Neural crest cell (in vitro differentiated cells): Measurements from ENCODE around the gene AGBL5. TPM values are rescaled to one million over a fixed set of nuclear protein-coding genes. Genes with fewer than 3 reads are reported as not detected.

ENCODE experiments used
- DNase-seq: peaks from one replicate; pipeline ENCODE4 v3.0.0; 2021; ENCODE audit warnings: low read depth, mixed read lengths, low spot score
- H3K27ac Mint-ChIP-seq: one replicate; pipeline ENCODE4 v1.8.0; 2021; ENCODE audit warnings: mild to moderate bottlenecking, mixed read lengths; ENCODE audit not compliant: unreplicated experiment
- H3K27me3 Mint-ChIP-seq: 2 replicates; pipeline ENCODE4 v1.8.0; 2021; ENCODE audit warnings: low read depth, mild to moderate bottlenecking, mixed read lengths
- H3K36me3 Mint-ChIP-seq: 2 replicates; pipeline ENCODE4 v1.8.0; 2021; ENCODE audit warnings: low read depth, mild to moderate bottlenecking, mixed read lengths
- H3K4me1 Mint-ChIP-seq: 2 replicates; pipeline ENCODE4 v1.8.0; 2021; ENCODE audit warnings: mixed read lengths
- H3K4me3 Mint-ChIP-seq: one replicate; pipeline ENCODE4 v1.8.0; 2021; ENCODE audit warnings: mild to moderate bottlenecking, mixed read lengths
- H3K9me3 Mint-ChIP-seq: 2 replicates; pipeline ENCODE4 v1.8.0; 2021; ENCODE audit warnings: mixed read lengths
- total RNA-seq: library from RNA; stranded (reverse); gene quantifications from 2 replicates; pipeline ENCODE4 v1.2.1, GENCODE V29; 2021
- TF ChIP-seq, protein P1 (sequence below): fragments of 200-600 bp; sonication (generic); conservative IDR thresholded peaks from 2 replicates; pipeline ENCODE4 v1.5.0; 2021; ENCODE audit warnings: antibody characterized with exemption, mild to moderate bottlenecking

Gene AGBL5
- total RNA-seq, 1 donor from 2014 or later = 67.2 TPM

DNA sequence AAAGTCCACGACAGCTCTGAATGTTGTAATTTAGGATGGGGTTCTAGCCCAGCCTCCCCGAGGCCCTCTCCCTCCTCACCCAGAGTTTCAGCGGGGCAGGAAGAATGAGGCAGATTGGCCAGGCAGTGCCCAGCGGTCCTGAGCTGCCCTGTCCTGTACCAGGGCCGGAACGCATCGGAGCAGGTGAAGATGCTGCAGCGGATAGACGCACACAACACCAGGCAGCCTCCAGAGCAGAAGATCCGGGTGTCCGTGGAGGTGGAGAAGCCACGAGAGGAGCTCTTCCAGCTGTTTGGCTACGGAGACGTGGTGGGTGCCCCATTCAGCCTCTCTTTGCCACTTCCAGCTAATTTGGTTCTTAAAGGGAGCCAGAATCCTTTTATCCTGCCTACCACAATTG, 45.9 kb downstream of the AGBL5 start:
- Mint-ChIP-seq H3K27me3 (no peaks in the 10 kb centered on the region), H3K27ac (no peak overlapping the region), H3K36me3 (no peaks in the 10 kb centered on the region), H3K4me1 (peaks cover 11% of the 10 kb centered on the region), H3K9me3 (no peaks in the 10 kb centered on the region), H3K4me3 (no peak overlapping the region)
- TF ChIP-seq, protein P1, sequence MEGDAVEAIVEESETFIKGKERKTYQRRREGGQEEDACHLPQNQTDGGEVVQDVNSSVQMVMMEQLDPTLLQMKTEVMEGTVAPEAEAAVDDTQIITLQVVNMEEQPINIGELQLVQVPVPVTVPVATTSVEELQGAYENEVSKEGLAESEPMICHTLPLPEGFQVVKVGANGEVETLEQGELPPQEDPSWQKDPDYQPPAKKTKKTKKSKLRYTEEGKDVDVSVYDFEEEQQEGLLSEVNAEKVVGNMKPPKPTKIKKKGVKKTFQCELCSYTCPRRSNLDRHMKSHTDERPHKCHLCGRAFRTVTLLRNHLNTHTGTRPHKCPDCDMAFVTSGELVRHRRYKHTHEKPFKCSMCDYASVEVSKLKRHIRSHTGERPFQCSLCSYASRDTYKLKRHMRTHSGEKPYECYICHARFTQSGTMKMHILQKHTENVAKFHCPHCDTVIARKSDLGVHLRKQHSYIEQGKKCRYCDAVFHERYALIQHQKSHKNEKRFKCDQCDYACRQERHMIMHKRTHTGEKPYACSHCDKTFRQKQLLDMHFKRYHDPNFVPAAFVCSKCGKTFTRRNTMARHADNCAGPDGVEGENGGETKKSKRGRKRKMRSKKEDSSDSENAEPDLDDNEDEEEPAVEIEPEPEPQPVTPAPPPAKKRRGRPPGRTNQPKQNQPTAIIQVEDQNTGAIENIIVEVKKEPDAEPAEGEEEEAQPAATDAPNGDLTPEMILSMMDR = no peak
- DNase-seq = no peak

DNA sequence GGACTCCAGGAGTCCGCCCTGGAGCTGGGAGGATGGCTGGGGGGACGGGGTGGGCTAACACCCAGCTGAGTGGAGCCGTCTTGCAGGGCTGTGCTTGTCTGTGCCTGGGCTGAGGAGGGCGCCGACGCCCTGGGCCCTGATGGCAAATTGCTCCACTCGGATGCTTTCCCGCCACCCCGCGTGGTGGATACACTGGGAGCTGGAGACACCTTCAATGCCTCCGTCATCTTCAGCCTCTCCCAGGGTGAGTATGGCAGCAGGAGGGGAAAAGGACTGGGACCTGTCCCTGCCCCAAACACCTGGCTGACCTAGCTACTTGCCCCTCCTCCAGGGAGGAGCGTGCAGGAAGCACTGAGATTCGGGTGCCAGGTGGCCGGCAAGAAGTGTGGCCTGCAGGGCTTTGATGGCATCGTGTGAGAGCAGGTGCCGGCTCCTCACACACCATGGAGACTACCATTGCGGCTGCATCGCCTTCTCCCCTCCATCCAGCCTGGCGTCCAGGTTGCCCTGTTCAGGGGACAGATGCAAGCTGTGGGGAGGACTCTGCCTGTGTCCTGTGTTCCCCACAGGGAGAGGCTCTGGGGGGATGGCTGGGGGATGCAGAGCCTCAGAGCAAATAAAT, 48.0 kb downstream of the AGBL5 start:
- Mint-ChIP-seq H3K4me3 (no peak overlapping the region), H3K36me3 (no peaks in the 10 kb centered on the region), H3K27ac (no peak overlapping the region), H3K27me3 (no peaks in the 10 kb centered on the region), H3K9me3 (no peaks in the 10 kb centered on the region), H3K4me1 (peaks cover 11% of the 10 kb centered on the region)
- DNase-seq = no peak
- TF ChIP-seq, protein P1 = no peak

DNA sequence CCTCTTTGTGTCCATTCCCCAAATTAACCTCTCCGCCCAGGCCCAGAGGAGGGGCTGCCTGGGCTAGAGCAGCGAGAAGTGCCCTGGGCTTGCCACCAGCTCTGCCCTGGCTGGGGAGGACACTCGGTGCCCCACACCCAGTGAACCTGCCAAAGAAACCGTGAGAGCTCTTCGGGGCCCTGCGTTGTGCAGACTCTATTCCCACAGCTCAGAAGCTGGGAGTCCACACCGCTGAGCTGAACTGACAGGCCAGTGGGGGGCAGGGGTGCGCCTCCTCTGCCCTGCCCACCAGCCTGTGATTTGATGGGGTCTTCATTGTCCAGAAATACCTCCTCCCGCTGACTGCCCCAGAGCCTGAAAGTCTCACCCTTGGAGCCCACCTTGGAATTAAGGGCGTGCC, 48.6 kb downstream of the AGBL5 start:
- Mint-ChIP-seq H3K9me3 (no peaks in the 10 kb centered on the region), H3K27ac (no peak overlapping the region), H3K4me1 (peaks cover 11% of the 10 kb centered on the region), H3K36me3 (no peaks in the 10 kb centered on the region), H3K27me3 (no peaks in the 10 kb centered on the region), H3K4me3 (no peak overlapping the region)
- TF ChIP-seq, protein P1 = no peak
- no peak for DNase-seq

DNA sequence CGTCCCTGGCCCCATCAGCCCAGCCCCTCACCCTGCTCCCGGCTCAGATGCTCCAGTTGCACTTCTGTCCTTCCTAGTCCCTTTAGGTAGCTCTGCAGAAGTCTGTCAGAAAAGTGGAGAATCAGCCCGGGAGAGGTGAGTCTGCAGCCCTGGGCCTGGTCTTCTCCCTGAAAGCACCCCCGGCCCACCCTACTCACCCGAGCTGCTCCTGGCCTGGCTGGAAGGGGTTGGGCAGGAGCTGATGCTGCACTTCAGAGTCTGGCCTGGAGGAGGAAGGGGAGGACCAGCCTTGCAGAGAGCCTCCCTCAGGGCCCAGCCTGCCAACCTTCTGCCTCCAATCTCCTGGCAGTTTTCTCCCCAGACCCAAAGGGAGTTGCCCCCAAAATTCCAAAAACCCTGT, 50.9 kb downstream of the AGBL5 start:
- Mint-ChIP-seq H3K36me3 (no peaks in the 10 kb centered on the region), H3K4me3 (no peak overlapping the region), H3K27ac (no peak overlapping the region), H3K4me1 (no peaks in the 10 kb centered on the region), H3K27me3 (peaks cover 6% of the 10 kb centered on the region), H3K9me3 (no peaks in the 10 kb centered on the region)
- no peak for DNase-seq
- TF ChIP-seq, protein P1 = no peak

DNA sequence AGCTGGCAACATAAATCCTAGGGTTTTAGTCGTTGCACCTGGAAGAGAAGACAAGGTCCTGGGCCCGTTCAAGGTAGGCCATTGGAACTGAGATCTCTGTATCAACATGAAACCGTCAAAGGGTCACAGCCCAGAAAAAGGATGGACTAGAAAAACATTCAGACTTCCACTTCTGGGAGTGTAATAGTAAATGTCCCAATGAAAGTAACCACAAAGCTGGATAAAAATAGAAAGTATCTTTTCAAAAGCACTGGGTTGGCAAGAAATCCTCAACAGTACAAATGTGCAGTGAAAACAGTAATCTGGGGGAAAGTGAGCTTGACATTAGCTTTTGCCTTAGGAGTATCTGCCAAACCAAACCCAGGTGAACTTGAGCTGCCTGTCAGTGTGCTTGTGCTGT, 54.5 kb downstream of the AGBL5 start:
- H3K36me3 Mint-ChIP-seq = no peaks in the 10 kb centered on the region
- TF ChIP-seq, protein P1 = no peak
- no peak overlapping the region for H3K4me3 Mint-ChIP-seq

More for the DNA sequence above, 54.5 kb downstream of the AGBL5 start:
- DNase-seq = no peak
- no peaks in the 10 kb centered on the region for H3K9me3 Mint-ChIP-seq
- no peak overlapping the region for H3K27ac Mint-ChIP-seq
- peaks cover 6% of the 10 kb centered on the region for H3K27me3 Mint-ChIP-seq
- H3K4me1 Mint-ChIP-seq = no peaks in the 10 kb centered on the region
